Jurkat, Clone E6-1 (cell line): Measurements from ENCODE around the gene C16orf74.

Source experiments
- DNase-seq: peaks from one replicate; pipeline ENCODE4 v3.0.0-alpha.2; 2011; ENCODE audit warnings: low read depth, low spot score
- H3K4me3 ChIP-seq: 2 replicates; pipeline ENCODE4 v1.5.1; 2011; ENCODE audit warnings: mild to moderate bottlenecking, low read length, control low read depth, moderate library complexity

C16orf74 gene

GRCh38 chr16:85724936-85725335 is 26.0 kb downstream of the C16orf74 start:
- no peak for DNase-seq
- H3K4me3 ChIP-seq = no peak overlapping the region

- no peak overlapping the region for H3K4me3 ChIP-seq
- no peak for DNase-seq
Observed at GRCh38 chr16:85724126-85724879, 26.6 kb downstream of the C16orf74 start.

GRCh38 chr16:85722128-85722893 is 28.6 kb downstream of the C16orf74 start:
- DNase-seq = no peak
- no peak overlapping the region for H3K4me3 ChIP-seq

- no peak overlapping the region for H3K4me3 ChIP-seq
- DNase-seq = no peak
Observed at GRCh38 chr16:85720302-85720637, 30.6 kb downstream of the C16orf74 start.

GRCh38 chr16:85719605-85720301 is 31.1 kb downstream of the C16orf74 start:
- DNase-seq = no peak
- no peak overlapping the region for H3K4me3 ChIP-seq

- no peak overlapping the region for H3K4me3 ChIP-seq
- DNase-seq = no peak
Observed at GRCh38 chr16:85718682-85719081, 32.2 kb downstream of the C16orf74 start.

- H3K4me3 ChIP-seq = no peak overlapping the region
- DNase-seq = no peak
Observed at GRCh38 chr16:85718153-85718477, 32.8 kb downstream of the C16orf74 start.

- peak; percentile 59 for DNase-seq
Observed at GRCh38 chr16:85717393-85718152, 33.3 kb downstream of the C16orf74 start.

GRCh38 chr16:85716680-85717038 is 34.2 kb downstream of the C16orf74 start:
- H3K4me3 ChIP-seq = no peak overlapping the region
- no peak for DNase-seq

More at GRCh38 chr16:85717393-85718152, 33.3 kb downstream of the C16orf74 start:
- no peak overlapping the region for H3K4me3 ChIP-seq

- no peak for DNase-seq
- no peak overlapping the region for H3K4me3 ChIP-seq
Observed at GRCh38 chr16:85716022-85716679, 34.7 kb downstream of the C16orf74 start.

- 0 out of 2 replicates have a peak overlapping the region, but pooled peaks have one; percentile 2 for H3K4me3 ChIP-seq
- DNase-seq = peak; percentile 11
Observed at GRCh38 chr16:85715169-85716021, 35.5 kb downstream of the C16orf74 start.

GRCh38 chr16:85712801-85713200 is 38.1 kb downstream of the C16orf74 start:
- no peak overlapping the region for H3K4me3 ChIP-seq
- no peak for DNase-seq

- DNase-seq = no peak
- H3K4me3 ChIP-seq = no peak overlapping the region
Observed at GRCh38 chr16:85711982-85712587, 38.8 kb downstream of the C16orf74 start.

GRCh38 chr16:85710732-85711131 is 40.2 kb downstream of the C16orf74 start:
- no peak for DNase-seq
- H3K4me3 ChIP-seq = no peak overlapping the region

GRCh38 chr16:85709766-85710585 is 40.9 kb downstream of the C16orf74 start:
- H3K4me3 ChIP-seq = no peak overlapping the region
- DNase-seq = no peak

GRCh38 chr16:85708338-85708737 is 42.6 kb downstream of the C16orf74 start:
- H3K4me3 ChIP-seq = no peak overlapping the region
- DNase-seq = no peak

- DNase-seq = no peak
- no peak overlapping the region for H3K4me3 ChIP-seq
Observed at GRCh38 chr16:85707528-85708095, 43.3 kb downstream of the C16orf74 start.
